Measurements from ENCODE around the gene SLC29A3. TPM values are rescaled to one million over a fixed set of nuclear protein-coding genes. Genes with fewer than 3 reads are reported as not detected.

SLC29A3 gene
- total RNA-seq, 2 experiments from 2014 or later, result 2.9 to 3.3 TPM

GRCh38 chr10:71276873-71277272, 42.2 kb upstream of the SLC29A3 start:
- no peaks in the 10 kb centered on the region for H3K4me1 Mint-ChIP-seq (ENCODE audit: low read depth)
- H3K4me3 Mint-ChIP-seq, result no peak overlapping the region
- TF ChIP-seq CTCF (IDR thresholded peaks at IDR 0.05), result no peak
- DNase-seq, result no peak
- ChIA-PET CTCF (interaction anchor here (2.5 kb wide), 1 partner anchor 8 kb away, joined by 13 read pairs; no protein-coding TSS in a partner anchor), POLR2A (interaction anchor here (0.7 kb wide), 1 partner anchor 1516 kb away, joined by 3 read pairs; no protein-coding TSS in a partner anchor)
- ATAC-seq, result no peak
- H3K27ac Mint-ChIP-seq, result no peak overlapping the region
- H3K27me3 Mint-ChIP-seq, result no peaks in the 10 kb centered on the region
- H3K36me3 Mint-ChIP-seq (ENCODE audit: low read depth), result no peaks in the 10 kb centered on the region
- intact Hi-C loops (cut with micrococcal nuclease), result no loop called here
- H3K9me3 Mint-ChIP-seq, result no peaks in the 10 kb centered on the region

DNA sequence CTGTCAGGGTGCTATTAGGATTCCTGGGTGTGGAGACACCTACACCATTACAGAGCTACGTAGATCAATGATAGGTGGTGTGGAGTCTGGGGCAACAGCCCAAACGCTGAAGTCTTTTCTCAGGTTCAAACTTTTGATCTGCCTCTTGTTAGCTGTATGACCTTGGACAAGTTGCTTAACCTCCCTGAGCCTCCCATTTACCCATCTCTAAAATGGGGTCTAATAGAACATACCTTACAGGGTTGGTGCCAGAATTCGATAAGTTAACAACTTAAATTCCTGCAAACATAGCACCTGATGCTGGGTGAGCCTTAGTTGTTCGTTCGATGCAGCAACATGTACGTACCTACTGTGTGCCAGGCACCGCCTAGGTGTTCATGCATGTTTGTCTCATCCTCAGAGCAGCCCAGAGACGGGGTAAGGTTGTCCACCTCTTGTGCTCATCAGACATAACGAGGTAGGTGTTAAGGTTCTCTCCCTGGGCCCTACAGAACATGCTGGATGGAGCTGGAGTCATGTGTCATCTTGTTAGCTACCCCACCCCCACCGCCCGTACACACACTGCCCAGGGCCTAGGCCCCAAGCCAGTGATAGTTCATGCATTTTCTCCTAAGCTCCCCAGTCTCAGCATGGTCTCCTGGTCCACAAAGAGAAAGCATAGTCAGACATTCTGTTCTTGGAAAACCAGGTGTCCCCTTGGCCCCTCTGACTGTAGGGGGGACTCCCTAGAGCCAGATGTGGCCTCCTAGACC, 41.0 kb upstream of the SLC29A3 start:
- TF ChIP-seq CTCF (IDR thresholded peaks at IDR 0.05), result no peak
- ChIA-PET CTCF (interaction anchor here (1.5 kb wide), 1 partner anchor 375 kb away, joined by 3 read pairs; no protein-coding TSS in a partner anchor), POLR2A (interaction anchor here (1.1 kb wide), 1 partner anchor 16 kb away, joined by 3 read pairs; no protein-coding TSS in a partner anchor)
- intact Hi-C loops (cut with micrococcal nuclease), result no loop called here
- Mint-ChIP-seq H3K36me3 (ENCODE audit: low read depth) (no peaks in the 10 kb centered on the region), H3K9me3 (no peaks in the 10 kb centered on the region), H3K27ac (no peak overlapping the region), H3K4me1 (ENCODE audit: low read depth) (no peaks in the 10 kb centered on the region), H3K27me3 (no peaks in the 10 kb centered on the region), H3K4me3 (no peak overlapping the region)
- DNase-seq, result no peak
- ATAC-seq, result no peak

GRCh38 chr10:71278691-71279588, 40.1 kb upstream of the SLC29A3 start:
- H3K4me1 Mint-ChIP-seq (ENCODE audit: low read depth), result no peaks in the 10 kb centered on the region
- POLR2A ChIA-PET, result interaction anchor here (1.1 kb wide), 1 partner anchor 15 kb away, joined by 3 read pairs; no protein-coding TSS in a partner anchor
- CTCF ChIA-PET, result interaction anchor here (0.8 to 1.5 kb wide), 2 partner anchors 11 to 376 kb away, joined by 3 read pairs; no protein-coding TSS in a partner anchor

GRCh38 chr10:71279590-71280170, 39.4 kb upstream of the SLC29A3 start:
- intact Hi-C loops (cut with micrococcal nuclease), result no loop called here
- ChIA-PET POLR2A (no interaction called here), CTCF (no interaction called here)
- no peak for DNase-seq
- Mint-ChIP-seq H3K4me3 (no peak overlapping the region), H3K4me1 (ENCODE audit: low read depth) (no peaks in the 10 kb centered on the region), H3K27me3 (no peaks in the 10 kb centered on the region), H3K36me3 (ENCODE audit: low read depth) (no peaks in the 10 kb centered on the region), H3K9me3 (no peaks in the 10 kb centered on the region), H3K27ac (no peak overlapping the region)
- TF ChIP-seq CTCF (IDR thresholded peaks at IDR 0.05), result no peak
- ATAC-seq, result no peak

More at GRCh38 chr10:71278691-71279588, 40.1 kb upstream of the SLC29A3 start:
- no peak for TF ChIP-seq CTCF (IDR thresholded peaks at IDR 0.05)
- no peak overlapping the region for H3K4me3 Mint-ChIP-seq
- H3K27ac Mint-ChIP-seq, result no peak overlapping the region
- ATAC-seq, result no peak
- DNase-seq, result no peak
- no peaks in the 10 kb centered on the region for H3K27me3 Mint-ChIP-seq
- H3K36me3 Mint-ChIP-seq (ENCODE audit: low read depth), result no peaks in the 10 kb centered on the region
- intact Hi-C loops (cut with micrococcal nuclease), result no loop called here
- H3K9me3 Mint-ChIP-seq, result no peaks in the 10 kb centered on the region

All from activated CD8-positive, alpha-beta T cell treated with anti-CD3 and anti-CD28 coated beads for 36 hours (primary cell).